A549 treated with Mapracorat at 1 μM for 4 hours (cell line): ENCODE results near the gene PLEK. TPM values are rescaled to one million over a fixed set of nuclear protein-coding genes. Genes with fewer than 3 reads are reported as not detected.

Source experiments
- total RNA-seq: library from RNA; stranded (reverse); fragments of 200-300 nt; extraction: Qiagen RNA extraction; gene quantifications from 5 replicates; pipeline ENCODE4 v1.2.3, GENCODE V29; 2022

PLEK gene, protein sequence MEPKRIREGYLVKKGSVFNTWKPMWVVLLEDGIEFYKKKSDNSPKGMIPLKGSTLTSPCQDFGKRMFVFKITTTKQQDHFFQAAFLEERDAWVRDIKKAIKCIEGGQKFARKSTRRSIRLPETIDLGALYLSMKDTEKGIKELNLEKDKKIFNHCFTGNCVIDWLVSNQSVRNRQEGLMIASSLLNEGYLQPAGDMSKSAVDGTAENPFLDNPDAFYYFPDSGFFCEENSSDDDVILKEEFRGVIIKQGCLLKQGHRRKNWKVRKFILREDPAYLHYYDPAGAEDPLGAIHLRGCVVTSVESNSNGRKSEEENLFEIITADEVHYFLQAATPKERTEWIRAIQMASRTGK
- not detected in 5 replicates for total RNA-seq

DNA sequence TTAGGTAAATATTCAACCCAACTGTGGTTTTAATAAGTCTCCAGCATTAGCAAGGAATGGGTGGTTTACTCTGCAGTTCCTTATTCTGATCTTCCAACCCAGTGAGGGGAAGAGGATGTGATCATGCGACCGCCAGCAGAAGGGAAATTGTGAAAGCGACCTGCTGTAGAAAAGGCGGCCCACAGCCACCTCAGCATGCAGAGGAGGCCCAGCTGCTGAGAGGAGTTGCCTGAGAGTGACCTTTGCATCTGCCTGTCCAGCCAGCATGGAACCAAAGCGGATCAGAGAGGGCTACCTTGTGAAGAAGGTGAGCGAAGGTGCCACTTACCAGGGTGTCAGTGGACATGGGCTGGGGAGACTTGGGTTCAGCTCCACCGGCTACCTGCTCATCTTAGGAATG, at the start of gene PLEK:
Gene PLEK, plus strand, starts transcription at position 196 of the 400 bp plus-strand sequence. Its CDS starts 70 bp downstream, at position 266.

GRCh38 chr2:68319398-68320117, 45.5 kb upstream of the PLEK start, which contains the start of gene CNRIP1:
Gene CNRIP1, minus strand, starts transcription at chr2:68319949. Its CDS starts 549 bp downstream, at chr2:68319400.

Other genes starting within 250 kb of the PLEK start
- 51.7 to 60.5 TPM (median 52.8 TPM) in 5 replicates for gene PNO1, start 207.4 kb upstream of the PLEK start, total RNA-seq
- gene PPP3R1, start 112.8 kb upstream of the PLEK start, total RNA-seq = 51.7 to 74.8 TPM (median 58.7 TPM) in 5 replicates
- 1.5 to 2.3 TPM (median 2.1 TPM) in 5 replicates for gene CNRIP1, start 45.3 kb upstream of the PLEK start, total RNA-seq
- gene FBXO48, start 102.0 kb downstream of the PLEK start, total RNA-seq = 0.39 to 0.61 TPM (median 0.55 TPM) in 5 replicates
- 0.64 to 0.87 TPM (median 0.80 TPM) in 5 replicates for gene APLF, start 102.3 kb downstream of the PLEK start, total RNA-seq